Body of pancreas (tissue), 4 donors: ENCODE results near the gene MYO1B.

Experiments
- POLR2A ChIP-seq, 3 donors: fragments of 450-650 bp; IDR thresholded peaks; one replicate each; pipeline ENCODE4 v1.6.1; 2016; ENCODE audit warnings: antibody characterized with exemption in 3 of 3, mild to moderate bottlenecking in 2 of 3
- TF ChIP-seq, protein P1 (sequence below), 7 experiments: fragments of 450-650 bp in 4 of 7; fragments of 200-600 bp in 3 of 7; sonication (generic) in 3 of 7; IDR thresholded peaks; one replicate each; pipeline ENCODE4 v1.5.1; 2016 to 2019; ENCODE audit warnings: antibody characterized with exemption in 7 of 7

GRCh38 chr2:191451116-191451515 lies 205.9 kb downstream of the MYO1B start:
- no peak for TF ChIP-seq POLR2A (IDR thresholded peaks at IDR 0.05)
- TF ChIP-seq, protein P1, sequence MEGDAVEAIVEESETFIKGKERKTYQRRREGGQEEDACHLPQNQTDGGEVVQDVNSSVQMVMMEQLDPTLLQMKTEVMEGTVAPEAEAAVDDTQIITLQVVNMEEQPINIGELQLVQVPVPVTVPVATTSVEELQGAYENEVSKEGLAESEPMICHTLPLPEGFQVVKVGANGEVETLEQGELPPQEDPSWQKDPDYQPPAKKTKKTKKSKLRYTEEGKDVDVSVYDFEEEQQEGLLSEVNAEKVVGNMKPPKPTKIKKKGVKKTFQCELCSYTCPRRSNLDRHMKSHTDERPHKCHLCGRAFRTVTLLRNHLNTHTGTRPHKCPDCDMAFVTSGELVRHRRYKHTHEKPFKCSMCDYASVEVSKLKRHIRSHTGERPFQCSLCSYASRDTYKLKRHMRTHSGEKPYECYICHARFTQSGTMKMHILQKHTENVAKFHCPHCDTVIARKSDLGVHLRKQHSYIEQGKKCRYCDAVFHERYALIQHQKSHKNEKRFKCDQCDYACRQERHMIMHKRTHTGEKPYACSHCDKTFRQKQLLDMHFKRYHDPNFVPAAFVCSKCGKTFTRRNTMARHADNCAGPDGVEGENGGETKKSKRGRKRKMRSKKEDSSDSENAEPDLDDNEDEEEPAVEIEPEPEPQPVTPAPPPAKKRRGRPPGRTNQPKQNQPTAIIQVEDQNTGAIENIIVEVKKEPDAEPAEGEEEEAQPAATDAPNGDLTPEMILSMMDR (IDR thresholded peaks at IDR 0.05) = no peak
